ENCODE data around the gene GPR146. TPM values are rescaled to one million over a fixed set of nuclear protein-coding genes. Genes with fewer than 3 reads are reported as not detected.

The GPR146 gene
- total and polyA plus RNA-seq, 7 donors, result 3.0 to 33.5 (median 10.8) TPM

- no peaks in the 10 kb centered on the region for H3K27me3 ChIP-seq
- H3K4me1 ChIP-seq, result peaks cover 0 to 35% (median 30%) of the 10 kb centered on the region in 4 donors
- TF ChIP-seq POLR2A (IDR thresholded peaks at IDR 0.05) (no peak), POLR2AphosphoS5 (IDR thresholded peaks at IDR 0.05) (no peak)
- intact Hi-C loops (cut with DNase I), result loop anchor here (1.0 to 5.0 kb wide), 4 partner anchors 36 to 90 kb away; partner anchors contain the start of gene ZFAND2A
- H3K36me3 ChIP-seq, result peaks cover 0 to 13% (median 10%) of the 10 kb centered on the region in 4 donors
- no peaks in the 10 kb centered on the region for H3K9me3 ChIP-seq
- H3K27ac ChIP-seq, result peak overlapping the region; percentile 76 to 85 (median 80)
- 14 to 52% methylated on average over 6 of the region's 6 CpGs for WGBS, 2 donors
- H3K4me3 ChIP-seq, result peak overlapping the region; percentile 24 to 52 (median 46)
- DNase-seq, result no peak
Observed at GRCh38 chr7:1087465-1087814, 43.1 kb downstream of the GPR146 start.

- Histone ChIP-seq H3K27me3 (no peaks in the 10 kb centered on the region), H3K4me3 (peak within 1 kb of the TSS; percentile 24 to 52 (median 46)), H3K9me3 (no peaks in the 10 kb centered on the region), H3K36me3 (peaks cover 0 to 21% (median 14%) of the 10 kb centered on the region in 4 donors), H3K4me1 (peaks cover 0 to 34% (median 29%) of the 10 kb centered on the region in 4 donors), H3K27ac (peak within 1 kb of the TSS; percentile 76 to 85 (median 80))
- WGBS, 2 donors, result 35 to 64% methylated on average over 28 of the region's 28 CpGs
- intact Hi-C loops (cut with DNase I), result loop anchor here (1.0 to 5.0 kb wide), 4 partner anchors 35 to 89 kb away; partner anchors contain the start of gene ZFAND2A
- peak; percentile 90 for DNase-seq
- TF ChIP-seq CTCF (IDR thresholded peaks at IDR 0.05) (no peak), POLR2AphosphoS5 (IDR thresholded peaks at IDR 0.05) (peak in 3 of 4 donors; percentile 62 to 71 (median 70)), POLR2A (IDR thresholded peaks at IDR 0.05) (peak in 1 of 2 donors; percentile 43)
Observed at GRCh38 chr7:1087952-1088920, 43.9 kb downstream of the GPR146 start, which contains the start of gene GPER1. Gene GPER1, plus strand, starts transcription at chr7:1088113. Its CDS starts 3,616 bp downstream, at chr7:1091729.

- DNase-seq, result no peak
- Histone ChIP-seq H3K36me3 (peaks cover 0 to 30% (median 17%) of the 10 kb centered on the region in 4 donors), H3K4me3 (no peak overlapping the region), H3K4me1 (peaks cover 0 to 40% (median 32%) of the 10 kb centered on the region in 4 donors), H3K27ac (no peak overlapping the region), H3K9me3 (no peaks in the 10 kb centered on the region), H3K27me3 (no peaks in the 10 kb centered on the region)
- WGBS, 2 donors, result 93% methylated on average over 21 of the region's 21 CpGs
- TF ChIP-seq POLR2A (IDR thresholded peaks at IDR 0.05) (no peak), POLR2AphosphoS5 (IDR thresholded peaks at IDR 0.05) (no peak), EP300 (IDR thresholded peaks at IDR 0.05) (no peak), CTCF (IDR thresholded peaks at IDR 0.05) (no peak)
- intact Hi-C loops (cut with DNase I), result no loop called here
Observed at GRCh38 chr7:1090236-1090635, 45.9 kb downstream of the GPR146 start.

- intact Hi-C loops (cut with DNase I), result no loop called here
- Histone ChIP-seq H3K27ac (no peak overlapping the region), H3K4me1 (peaks cover 0 to 47% (median 40%) of the 10 kb centered on the region in 4 donors), H3K27me3 (no peaks in the 10 kb centered on the region), H3K9me3 (no peaks in the 10 kb centered on the region), H3K36me3 (peaks cover 0 to 30% (median 17%) of the 10 kb centered on the region in 4 donors), H3K4me3 (no peak overlapping the region)
- DNase-seq, result no peak
- TF ChIP-seq EP300 (IDR thresholded peaks at IDR 0.05), result no peak
- TF ChIP-seq POLR2A (IDR thresholded peaks at IDR 0.05), result no peak
- no peak for TF ChIP-seq CTCF (IDR thresholded peaks at IDR 0.05)
- TF ChIP-seq POLR2AphosphoS5 (IDR thresholded peaks at IDR 0.05), result no peak
- WGBS, 2 donors, result 79 to 83% methylated on average over 28 of the region's 28 CpGs
Observed at GRCh38 chr7:1090686-1091643, 46.6 kb downstream of the GPR146 start.
